GM21619 (cell line): ENCODE measurements around the gene C1GALT1.

ENCODE experiments used
- ATAC-seq: cut with Tn5 transposase; IDR thresholded peaks from one replicate; pipeline ENCODE4 v1.9.1; 2021; ENCODE audit not compliant: unreplicated experiment

C1GALT1 gene

GRCh38 chr7:7265081-7266075 is 83.0 kb downstream of the C1GALT1 start:
- ATAC-seq = no peak

DNA sequence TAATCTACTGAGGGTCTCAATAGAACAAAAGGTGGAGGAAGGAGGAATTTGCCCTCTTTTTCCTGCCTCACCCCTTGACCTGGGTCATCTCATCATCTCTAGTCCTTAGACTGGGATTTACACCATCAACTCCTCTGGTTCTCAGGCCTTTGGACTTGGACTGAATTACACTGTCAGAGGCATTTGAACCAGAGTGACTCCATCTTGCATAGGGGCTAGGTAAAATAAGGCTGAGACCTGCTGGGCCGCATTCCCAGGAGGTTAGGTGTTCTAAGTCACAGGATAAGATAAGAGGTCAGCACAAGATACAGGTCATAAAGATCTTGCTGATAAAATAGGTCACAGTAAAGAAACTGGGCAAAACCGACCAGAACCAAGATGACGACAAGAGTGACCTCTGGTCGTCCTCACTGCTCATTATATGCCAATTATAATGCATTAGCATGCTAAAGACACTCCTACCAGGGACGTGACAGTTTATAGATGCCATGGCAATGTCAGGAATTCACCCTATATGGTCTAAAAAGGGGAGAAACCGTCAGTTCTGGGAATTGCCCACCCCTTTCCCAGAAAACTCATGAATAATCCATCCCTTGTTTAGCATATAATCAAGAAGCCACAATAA is 84.0 kb downstream of the C1GALT1 start:
- ATAC-seq = no peak

- no peak for ATAC-seq
These were observed 88.9 kb downstream of the C1GALT1 start for GRCh38 chr7:7271094-7271874.

GRCh38 chr7:7272294-7272693 is 90.0 kb downstream of the C1GALT1 start:
- no peak for ATAC-seq

DNA sequence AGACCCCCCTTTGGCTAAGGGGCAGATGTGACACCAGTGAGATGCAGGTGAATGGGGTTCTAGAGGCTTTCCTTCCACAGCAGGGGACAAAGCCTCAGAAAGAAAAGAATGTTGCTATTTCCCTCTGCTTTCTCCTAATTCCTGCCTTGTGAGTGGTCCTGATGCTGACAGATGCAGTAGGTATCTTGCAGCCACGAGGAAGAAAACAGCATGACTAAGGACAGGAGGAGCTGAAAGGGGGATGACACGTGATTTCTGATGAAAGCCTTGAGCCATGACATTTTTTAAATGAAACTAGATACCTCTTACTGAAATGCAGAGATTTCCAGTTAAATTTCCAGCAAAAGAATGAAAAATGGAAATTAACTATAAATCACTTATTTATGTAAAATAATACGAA is 92.4 kb downstream of the C1GALT1 start:
- ATAC-seq = no peak

GRCh38 chr7:7276161-7276560 is 93.8 kb downstream of the C1GALT1 start:
- ATAC-seq = no peak

- ATAC-seq = no peak
These were observed 108.2 kb downstream of the C1GALT1 start for GRCh38 chr7:7290429-7291122.

DNA sequence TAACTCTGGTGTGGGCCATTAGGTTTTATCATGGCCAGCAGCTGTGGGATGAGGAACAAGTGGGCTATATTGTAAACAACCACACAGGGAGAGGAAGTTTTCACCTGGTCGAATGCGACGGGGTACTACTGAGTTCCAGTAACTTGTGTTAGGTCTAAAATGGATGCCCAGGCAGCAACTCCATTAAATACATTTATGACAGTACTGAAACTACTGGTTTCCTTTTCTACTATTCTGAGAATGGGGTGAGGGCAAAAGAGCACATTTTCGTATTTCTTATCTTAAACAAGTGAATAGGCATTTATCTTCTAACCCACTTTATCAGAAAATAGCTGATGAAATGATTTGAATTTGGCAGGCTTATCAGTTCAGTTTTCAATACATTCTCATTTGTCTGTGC is 109.7 kb downstream of the C1GALT1 start:
- ATAC-seq = no peak

DNA sequence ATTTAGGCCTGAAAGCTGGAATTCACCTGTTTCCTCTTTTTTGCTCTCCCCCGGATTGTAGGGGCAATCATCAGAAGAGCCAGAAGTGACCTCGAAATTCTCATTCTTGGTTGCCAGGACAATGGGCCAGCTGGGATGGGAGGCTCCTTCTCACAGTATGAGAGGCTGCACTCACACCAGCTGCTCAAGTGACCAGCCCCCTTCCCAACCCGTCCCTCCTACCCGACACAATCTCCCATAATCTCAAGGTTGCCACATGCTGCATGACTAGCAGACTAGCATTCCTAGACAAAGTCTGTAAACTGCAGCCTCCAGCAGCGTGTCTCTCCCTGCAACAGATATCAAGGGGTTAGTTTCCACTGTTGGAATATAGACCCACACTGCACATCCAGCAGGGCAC is 110.3 kb downstream of the C1GALT1 start:
- no peak for ATAC-seq

DNA sequence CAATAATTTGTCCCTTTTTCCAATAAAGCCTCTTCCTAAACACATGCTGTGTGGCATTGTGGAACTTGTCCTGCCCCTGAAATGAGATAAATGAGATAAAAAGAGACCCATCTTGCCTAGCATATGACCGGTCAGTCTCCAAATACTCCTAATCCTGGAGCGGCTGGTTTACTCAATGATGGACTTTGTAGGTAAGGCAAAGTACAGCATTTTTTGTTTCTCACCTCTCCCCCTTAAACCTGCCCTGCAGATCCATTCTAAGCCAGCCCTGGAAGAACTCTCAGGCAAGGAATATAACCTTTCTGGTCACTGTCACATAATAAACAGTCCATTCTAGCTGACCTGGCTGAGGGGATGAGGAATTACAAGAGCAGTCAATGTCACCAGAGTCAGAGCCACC is 110.7 kb downstream of the C1GALT1 start:
- no peak for ATAC-seq

GRCh38 chr7:7294911-7295310 is 112.6 kb downstream of the C1GALT1 start:
- no peak for ATAC-seq
